ENCODE data around the gene CDK2AP2. TPM values are rescaled to one million over a fixed set of nuclear protein-coding genes. Genes with fewer than 3 reads are reported as not detected.

The CDK2AP2 gene
- total and polyA plus RNA-seq, 2 experiments from 2014 or later: 48.6 to 120 TPM

- no peak for TF ChIP-seq ETS1 (IDR thresholded peaks at IDR 0.05)
Measured at GRCh38 chr11:67500484-67500821, 7.5 kb downstream of the CDK2AP2 start (continued).

- no peaks in the 10 kb centered on the region; the same call in 2 of the 3 replicates for H3K9me3 Mint-ChIP-seq
Measured at GRCh38 chr11:67499808-67500483, 8.0 kb downstream of the CDK2AP2 start.

More at GRCh38 chr11:67499808-67500483, 8.0 kb downstream of the CDK2AP2 start:
- Histone ChIP-seq H3K4me2 (no peak overlapping the region), H3F3A (replicated peaks; ENCODE audit: low read depth) (no peaks in the 10 kb centered on the region), H4K20me1 (replicated peaks; ENCODE audit: insufficient read depth) (peaks cover 10% of the 10 kb centered on the region; the same call in 1 of the 2 replicates), H3K4me3 (no peak overlapping the region), H3K9me2 (ENCODE audit: insufficient read depth) (no peaks in the 10 kb centered on the region), H3K27me3 (ENCODE audit: insufficient read depth) (no peaks in the 10 kb centered on the region; the same call in 1 of the 2 replicates), H3K27ac (ENCODE audit: low read depth) (no peak overlapping the region), H3K4me1 (ENCODE audit: insufficient read depth) (peaks cover 5% of the 10 kb centered on the region), H3K79me2 (replicated peaks; ENCODE audit: insufficient read depth) (no peaks in the 10 kb centered on the region), H2AFZ (no peak overlapping the region), H3K36me3 (ENCODE audit: insufficient read depth) (peaks cover 4% of the 10 kb centered on the region; the same call in 1 of the 2 replicates)
- no peak overlapping the region for H3K4me3 Mint-ChIP-seq
- no peak overlapping the region for H3K27ac Mint-ChIP-seq
- peaks cover 9% of the 10 kb centered on the region; the same call in 2 of the 3 replicates for H3K36me3 Mint-ChIP-seq (ENCODE audit: low read depth)
- H3K4me1 Mint-ChIP-seq: peaks cover 7% of the 10 kb centered on the region; the same call in 2 of the 3 replicates
- DNase-seq (ENCODE audit: low spot score) (no peak), ATAC-seq (no peak)
- peaks cover 15% of the 10 kb centered on the region for H3K27me3 Mint-ChIP-seq (ENCODE audit: insufficient read depth, low read depth, poor library complexity)
- TF ChIP-seq ZNF114 (CRISPR knock-in tag; IDR thresholded peaks at IDR 0.05) (no peak), ZNF331 (CRISPR knock-in tag; IDR thresholded peaks at IDR 0.05; ENCODE audit: low read depth) (no peak), NANOG (IDR thresholded peaks at IDR 0.05; ENCODE audit: borderline replicate concordance) (no peak), CREB1 (CRISPR knock-in tag; IDR thresholded peaks at IDR 0.05; ENCODE audit: low read depth) (no peak), REST (IDR thresholded peaks at IDR 0.05; ENCODE audit: unreplicated experiment) (no peak), ZNF462 (CRISPR knock-in tag; IDR thresholded peaks at IDR 0.05) (no peak), POLR2AphosphoS5 (IDR thresholded peaks at IDR 0.05; ENCODE audit: low read depth) (no peak), JUNB (IDR thresholded peaks at IDR 0.05; ENCODE audit: unreplicated experiment) (no peak), EZH2phosphoT487 (IDR thresholded peaks at IDR 0.05; ENCODE audit: unreplicated experiment) (no peak)

Measured in GM23338 (cell line).